DMS79 (cell line): ENCODE data around the gene RPS18.
"Not testable (repeated sequence)": the region's sequence is repeated elsewhere in the genome, so short reads cannot be mapped to it uniquely, and the experiment has no call there.

ENCODE experiments used
- DNase-seq: peaks from one replicate; lab custom pipeline; 2025; lab: John Stamatoyannopoulos, UW

Gene RPS18

DNA sequence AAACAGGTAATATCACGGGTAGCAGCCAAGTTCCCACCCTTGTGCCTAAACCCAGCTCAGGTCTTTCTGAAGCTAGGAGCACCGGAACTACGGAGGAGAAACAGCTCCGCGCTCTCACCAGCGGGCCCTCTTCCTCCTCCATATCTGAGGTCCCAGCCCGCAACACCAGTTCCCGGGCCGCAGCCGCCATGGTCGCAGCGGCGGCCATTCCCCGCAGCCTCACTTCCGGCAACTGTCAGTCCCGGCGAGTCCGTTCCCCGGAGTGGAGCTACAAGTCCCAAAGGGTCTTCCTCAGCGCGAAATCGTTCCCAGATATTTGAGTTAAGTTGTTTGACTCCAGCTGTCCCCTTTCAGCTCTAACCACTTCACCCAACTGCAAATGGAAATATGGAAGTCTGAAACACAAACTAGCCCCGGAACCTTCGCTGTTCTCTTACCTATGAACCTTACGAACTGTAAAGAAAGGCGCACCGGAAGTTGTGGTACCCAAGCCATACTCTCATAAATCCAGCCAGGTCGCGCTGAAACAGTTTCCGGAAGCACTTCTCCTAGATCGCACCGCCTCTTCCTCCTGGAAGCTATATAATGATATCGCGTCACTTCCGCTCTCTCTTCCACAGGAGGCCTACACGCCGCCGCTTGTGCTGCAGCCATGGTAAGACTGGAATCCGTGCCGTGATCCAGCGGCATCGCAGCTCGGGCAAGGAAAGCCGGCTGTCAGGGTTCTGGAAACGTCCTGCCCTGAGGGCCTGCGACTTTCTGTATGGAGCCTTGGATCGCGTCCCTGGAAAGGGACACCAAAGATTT, at the start of gene RPS18, which contains the start of gene VPS52:
Gene RPS18, plus strand, starts transcription at position 608 of the 807 bp plus-strand sequence. Its CDS starts 45 bp downstream, at position 653.
Gene VPS52, minus strand, starts transcription at position 409 of the 807 bp plus-strand sequence. Its CDS starts 201 bp downstream, at position 208.
- DNase-seq = peak; percentile 95

DNA sequence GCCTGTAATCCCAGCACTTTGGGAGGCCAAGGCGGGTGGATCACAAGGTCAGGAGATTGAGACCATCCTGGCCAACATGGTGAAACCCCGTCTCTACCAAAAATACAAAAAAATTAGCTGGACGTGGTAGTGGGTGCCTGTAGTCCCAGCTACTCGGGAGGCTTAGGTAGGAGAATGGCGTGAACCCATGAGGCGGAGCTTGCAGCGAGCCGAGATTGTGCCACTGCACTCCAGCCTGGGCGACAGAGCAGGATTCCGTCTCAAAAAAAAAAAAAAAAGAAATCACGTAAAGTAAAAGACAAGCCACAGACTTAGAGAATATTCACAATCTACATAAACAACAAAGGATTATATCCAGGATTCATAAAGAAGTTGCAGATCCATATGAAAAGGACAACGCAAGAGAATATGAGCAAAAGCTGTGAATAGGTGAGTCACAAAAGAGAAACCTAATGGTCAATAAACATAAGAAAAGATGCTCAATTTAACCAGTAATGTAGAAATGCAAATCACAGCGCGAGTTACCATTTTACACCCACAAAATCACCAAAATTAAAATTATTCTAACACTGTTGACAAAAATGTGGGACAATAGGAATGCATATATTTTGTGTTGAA, 45.3 kb upstream of the RPS18 start:
- not testable (repeated sequence) for DNase-seq

DNA sequence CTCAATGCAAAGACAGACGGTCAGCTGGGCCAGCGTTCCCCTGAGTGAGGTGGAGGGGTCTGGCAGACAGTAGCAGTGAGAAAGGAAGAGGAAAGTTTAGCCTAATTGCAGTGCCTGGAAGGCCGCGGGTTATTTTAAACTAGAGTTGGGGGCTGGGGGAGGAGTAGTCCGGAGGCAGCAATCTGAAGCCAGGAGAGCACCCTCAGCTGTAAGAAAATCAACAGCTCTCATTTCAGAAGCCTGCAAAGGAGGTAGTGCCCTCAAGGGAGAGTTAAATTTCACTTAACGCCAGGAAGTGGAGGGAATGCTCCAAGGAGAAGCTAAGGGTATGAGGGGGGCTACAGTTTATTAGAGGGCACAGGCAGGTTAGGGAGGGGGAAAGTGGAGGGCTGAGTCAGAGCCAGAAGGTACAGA, 36.6 kb upstream of the RPS18 start:
- DNase-seq = peak; percentile 39

DNA sequence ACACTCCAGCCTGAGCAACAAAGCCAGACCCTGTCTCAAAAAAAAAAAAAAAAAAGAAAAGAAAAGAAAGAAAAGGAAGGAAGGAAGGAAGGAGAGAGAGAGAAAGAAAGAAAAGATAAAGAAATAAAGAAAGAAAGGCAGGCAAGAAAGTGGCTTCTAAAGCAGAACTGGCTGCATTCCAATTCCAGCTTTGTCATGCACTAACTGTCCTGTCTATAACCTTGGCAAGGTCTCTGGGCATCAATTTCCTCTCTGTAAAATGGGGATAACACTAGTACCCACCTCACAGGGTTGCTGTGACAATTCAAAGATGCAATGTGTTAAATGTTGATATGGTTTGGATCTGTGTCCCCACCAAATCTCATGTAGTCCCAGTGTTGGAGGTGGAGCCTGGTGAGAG, 35.5 kb upstream of the RPS18 start:
- no peak for DNase-seq

GRCh38 chr6:33236852-33237251, 35.0 kb upstream of the RPS18 start:
- DNase-seq = no peak

GRCh38 chr6:33237741-33238140, 34.1 kb upstream of the RPS18 start:
- DNase-seq = no peak

GRCh38 chr6:33241968-33242367, 29.9 kb upstream of the RPS18 start:
- no peak for DNase-seq

DNA sequence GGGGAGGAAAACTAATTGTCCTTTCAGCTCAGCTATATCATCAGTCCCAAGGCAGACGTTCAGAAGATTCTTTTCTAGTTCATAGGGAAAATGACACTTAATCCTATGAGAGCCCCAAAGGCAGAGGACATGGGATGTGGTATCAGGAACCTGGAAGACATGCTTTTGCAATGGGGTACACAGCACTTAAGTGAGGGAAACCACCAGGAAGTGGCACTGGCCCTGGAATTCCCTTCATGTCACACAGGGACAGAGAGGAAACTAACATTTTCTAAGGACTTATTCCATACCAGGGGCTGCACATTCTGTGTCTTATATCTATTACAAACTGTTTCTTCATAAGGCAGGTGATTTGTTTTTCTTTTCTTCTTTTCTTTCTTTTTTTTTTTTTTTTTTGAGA, 28.4 kb upstream of the RPS18 start:
- DNase-seq = no peak

- peak; percentile 53 for DNase-seq
These were observed 23.8 kb upstream of the RPS18 start for GRCh38 chr6:33247977-33248642.

DNA sequence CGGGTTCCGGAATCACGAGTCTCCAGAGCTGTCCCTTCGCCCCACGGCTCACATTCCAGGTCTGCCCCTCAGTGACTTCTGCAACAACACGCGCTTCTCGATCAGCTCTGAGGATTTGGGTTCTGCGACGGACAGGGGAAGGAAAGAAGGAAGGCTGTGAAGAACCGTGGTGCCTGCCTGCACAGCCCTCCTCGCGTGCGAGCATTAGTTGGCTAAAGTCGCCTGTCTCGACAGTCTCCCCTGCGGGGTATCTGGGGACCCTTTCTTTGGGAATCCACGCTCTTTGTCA, 23.3 kb upstream of the RPS18 start:
- no peak for DNase-seq

- DNase-seq = peak; percentile 98
These were observed 22.7 kb upstream of the RPS18 start for GRCh38 chr6:33248932-33249731.

DNA sequence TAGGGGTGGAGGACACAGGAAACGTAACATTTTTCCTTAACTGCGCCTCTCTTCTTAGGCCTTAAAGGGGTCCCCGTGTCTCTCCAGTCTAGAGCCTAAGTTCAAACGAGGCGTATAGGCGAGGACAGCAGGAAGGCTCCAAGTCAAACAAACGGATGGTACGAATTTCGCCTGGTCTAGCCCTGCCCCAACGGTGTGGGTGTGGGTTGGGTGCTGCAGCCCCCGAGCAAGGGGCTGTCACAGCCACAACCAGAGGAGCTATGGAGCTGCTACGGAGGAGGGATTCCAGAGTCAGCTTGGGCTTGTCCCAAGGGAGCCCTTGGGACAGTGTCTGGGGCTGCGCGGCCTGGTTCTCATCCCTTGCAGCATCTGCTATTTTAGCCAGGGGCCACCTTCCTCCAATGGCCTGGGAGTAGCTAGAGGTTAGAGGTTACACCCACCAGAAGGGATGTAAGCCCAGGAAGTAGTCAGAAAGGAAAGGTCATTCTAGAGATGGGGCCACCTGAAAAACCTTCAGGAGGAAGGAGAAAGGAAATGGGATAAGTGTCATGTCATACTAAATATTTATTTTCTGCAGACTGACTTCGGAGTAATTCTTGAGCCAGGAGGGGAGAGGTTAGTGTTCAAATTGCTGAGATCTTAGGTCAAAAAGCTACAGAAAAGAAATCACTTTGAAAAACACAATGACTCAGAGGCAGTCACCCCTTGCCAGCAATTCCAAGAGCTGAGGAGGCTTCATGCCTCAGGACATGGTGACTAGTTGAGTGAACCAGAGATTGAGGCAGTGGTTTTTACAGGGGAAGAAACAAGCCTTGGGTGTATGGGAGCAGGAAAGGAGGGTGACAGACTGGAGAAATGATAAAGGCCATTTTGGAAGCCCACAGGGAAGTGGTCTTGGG, 21.9 kb upstream of the RPS18 start:
- no peak for DNase-seq

GRCh38 chr6:33250731-33251130, 21.1 kb upstream of the RPS18 start:
- no peak for DNase-seq

DNA sequence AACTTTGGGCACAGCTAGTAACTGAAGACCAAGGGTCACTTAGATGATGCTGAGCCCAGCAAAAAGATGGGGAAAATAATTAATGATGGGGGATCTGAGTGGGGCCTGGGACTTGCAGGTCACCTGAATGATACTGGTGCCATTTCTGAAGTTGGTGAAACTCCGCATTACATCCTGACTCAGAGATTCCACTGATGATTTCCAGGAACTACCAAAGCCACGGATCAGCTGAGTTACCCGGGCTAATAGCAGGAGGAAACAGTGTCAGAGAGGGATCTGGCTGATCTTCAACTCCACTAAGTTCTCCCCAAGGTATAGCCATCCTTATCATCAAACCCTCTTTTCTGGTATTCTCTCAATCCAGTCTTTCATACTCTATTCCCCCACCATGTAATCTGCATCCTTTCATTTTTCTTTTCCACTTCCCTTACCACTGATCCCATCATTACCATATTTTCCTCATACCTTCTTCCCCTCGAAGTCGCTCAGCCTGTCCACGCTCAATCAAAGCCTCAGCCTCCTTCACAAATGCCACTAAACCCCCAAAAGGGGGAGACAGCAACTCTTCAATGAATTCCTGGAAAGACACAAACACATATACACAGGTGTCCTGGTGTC, 20.4 kb upstream of the RPS18 start:
- no peak for DNase-seq

DNA sequence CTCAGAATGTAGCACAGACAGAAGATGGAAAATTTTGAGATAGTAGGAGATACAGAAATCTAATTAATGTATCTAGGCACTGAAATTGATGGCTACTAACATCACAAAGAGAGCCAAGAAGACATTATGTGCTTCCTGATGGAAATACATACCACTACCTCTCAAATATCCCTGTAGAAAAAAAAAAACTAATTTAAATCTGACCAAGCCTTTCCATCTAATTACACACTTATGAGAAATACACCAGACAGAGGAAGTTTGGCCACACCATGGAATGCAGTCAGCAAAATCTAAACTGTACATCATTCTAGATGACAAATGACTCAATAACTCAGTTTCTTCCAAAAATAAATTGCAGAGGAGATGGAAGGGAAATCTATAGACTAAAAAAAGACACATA, 19.1 kb upstream of the RPS18 start:
- DNase-seq = no peak

DNA sequence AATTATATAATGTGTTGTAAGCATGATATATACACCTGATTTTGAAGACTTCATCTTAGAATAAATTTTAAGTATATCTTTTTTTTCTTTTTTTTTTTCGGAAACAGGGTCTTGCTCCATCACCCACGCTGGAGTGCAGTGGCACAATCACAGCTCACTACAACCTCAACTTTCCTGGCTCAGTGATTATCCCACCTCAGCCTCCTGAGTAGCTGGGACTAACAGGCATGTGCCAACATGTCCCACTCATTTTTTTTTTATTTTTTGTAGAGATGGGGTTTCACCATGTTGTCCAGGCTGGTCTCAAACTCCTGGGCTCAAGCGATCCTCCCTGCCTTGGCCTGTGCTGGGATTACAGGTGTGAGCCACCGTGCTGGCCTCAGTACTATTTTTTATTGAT, 17.3 kb upstream of the RPS18 start:
- no peak for DNase-seq

DNA sequence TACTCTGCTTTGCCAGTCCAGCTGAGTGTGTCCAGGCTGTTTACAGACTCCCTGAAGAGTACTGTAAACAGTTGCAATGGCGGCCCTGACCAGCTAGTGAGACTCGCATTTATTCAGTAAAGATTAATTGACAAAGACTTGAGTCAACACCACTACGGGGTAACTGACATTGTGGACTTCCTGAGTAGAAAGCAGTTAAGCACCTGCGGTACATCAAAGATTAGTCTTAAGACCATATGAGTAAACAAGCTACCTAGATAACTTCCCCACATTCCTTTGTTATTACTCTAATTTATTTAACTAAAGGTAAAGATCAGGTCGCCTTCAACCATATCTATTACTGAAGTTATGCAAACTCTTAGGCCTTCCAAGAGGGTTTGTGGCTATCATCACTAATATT, 12.8 kb upstream of the RPS18 start:
- no peak for DNase-seq

- DNase-seq = not testable (repeated sequence)
These were observed 9.4 kb upstream of the RPS18 start for GRCh38 chr6:33262490-33262889.

- DNase-seq = no peak
These were observed 7.9 kb upstream of the RPS18 start for GRCh38 chr6:33264015-33264414.

DNA sequence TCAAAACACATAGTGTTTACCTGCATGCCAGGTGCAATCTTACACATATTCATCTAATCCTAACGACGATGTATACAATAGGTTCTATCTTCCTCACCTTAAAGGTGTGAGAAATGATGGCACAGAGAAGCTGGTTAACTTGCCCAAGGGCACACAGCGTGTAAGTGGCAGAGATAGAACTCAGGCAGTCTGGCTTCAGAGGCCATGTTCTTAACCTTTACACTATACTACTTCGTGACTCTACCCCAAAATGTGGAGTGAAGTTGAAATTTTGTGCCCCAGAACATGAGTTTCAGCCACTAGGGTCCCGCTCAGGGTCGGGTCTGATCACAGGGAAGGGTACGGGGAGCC, 783 bp upstream of the RPS18 start:
- DNase-seq = peak; percentile 27
